ENCODE results near the gene PRPF6. TPM values are rescaled to one million over a fixed set of nuclear protein-coding genes. Genes with fewer than 3 reads are reported as not detected.
"Not testable (repeated sequence)": the region's sequence is repeated elsewhere in the genome, so short reads cannot be mapped to it uniquely, and the experiment has no call there.

Gene PRPF6
- total and polyA plus RNA-seq, 2 experiments from 2014 or later = 47.1 to 54.8 TPM

- Histone ChIP-seq H3K27ac (peak overlapping the region; percentile 76), H3K36me3 (ENCODE audit: low read depth) (no peaks in the 10 kb centered on the region), H3F3A (ENCODE audit: insufficient read depth) (no peaks in the 10 kb centered on the region), H3K9me2 (ENCODE audit: insufficient read depth) (no peaks in the 10 kb centered on the region), H3K9ac (peak overlapping the region; percentile 78), H3K4me2 (ENCODE audit: unreplicated experiment) (peak overlapping the region; percentile 78), H2AFZ (peak overlapping the region; percentile 32), H3K27me3 (replicated peaks; ENCODE audit: insufficient read depth) (no peaks in the 10 kb centered on the region), H3K4me3 (peak overlapping the region; percentile 72), H3K9me3 (ENCODE audit: low read depth) (no peaks in the 10 kb centered on the region), H4K20me1 (ENCODE audit: insufficient read depth) (no peaks in the 10 kb centered on the region), H3K4me1 (ENCODE audit: insufficient read depth) (peaks cover 22% of the 10 kb centered on the region), H3K79me2 (ENCODE audit: insufficient read depth) (peaks cover 33% of the 10 kb centered on the region)
- WGBS, 2 experiments (ENCODE audit: low coverage in 1 of 2, low lambda C conversion rate in 2 of 2, missing lambda C conversion rate in 2 of 2) = 36 to 40% methylated on average over 9 to 13 of the region's 13 CpGs
- DNase-seq = peak; percentile 52
- in situ Hi-C loops (cut with MboI) = no loop called here
- TF ChIP-seq EZH2 (IDR thresholded peaks at IDR 0.05; ENCODE audit: insufficient read depth, poor library complexity, severe bottlenecking) = no peak
- TF ChIP-seq EZH2phosphoT487 (IDR thresholded peaks at IDR 0.05; ENCODE audit: insufficient read depth, low read depth) = no peak
These were observed 23.1 kb upstream of the PRPF6 start for GRCh38 chr20:63957690-63958441.

GRCh38 chr20:63958471-63958870 is 22.5 kb upstream of the PRPF6 start:
- Histone ChIP-seq H3F3A (ENCODE audit: insufficient read depth) (no peaks in the 10 kb centered on the region), H3K36me3 (ENCODE audit: low read depth) (no peaks in the 10 kb centered on the region), H3K4me1 (ENCODE audit: insufficient read depth) (peaks cover 22% of the 10 kb centered on the region), H4K20me1 (ENCODE audit: insufficient read depth) (no peaks in the 10 kb centered on the region), H3K9me3 (ENCODE audit: low read depth) (no peaks in the 10 kb centered on the region), H2AFZ (no peak overlapping the region), H3K27me3 (replicated peaks; ENCODE audit: insufficient read depth) (no peaks in the 10 kb centered on the region), H3K79me2 (ENCODE audit: insufficient read depth) (peaks cover 27% of the 10 kb centered on the region), H3K9ac (no peak overlapping the region), H3K9me2 (ENCODE audit: insufficient read depth) (no peaks in the 10 kb centered on the region), H3K4me3 (no peak overlapping the region), H3K27ac (no peak overlapping the region), H3K4me2 (ENCODE audit: unreplicated experiment) (no peak overlapping the region)
- no peak for DNase-seq
- TF ChIP-seq EZH2 (IDR thresholded peaks at IDR 0.05; ENCODE audit: insufficient read depth, poor library complexity, severe bottlenecking) = no peak
- TF ChIP-seq EZH2phosphoT487 (IDR thresholded peaks at IDR 0.05; ENCODE audit: insufficient read depth, low read depth) = no peak
- 76 to 84% methylated on average over 4 of the region's 4 CpGs for WGBS, 2 experiments (ENCODE audit: low coverage in 1 of 2, low lambda C conversion rate in 2 of 2, missing lambda C conversion rate in 2 of 2)
- in situ Hi-C loops (cut with MboI) = no loop called here

- Histone ChIP-seq H3K36me3 (ENCODE audit: low read depth) (no peaks in the 10 kb centered on the region), H2AFZ (no peak overlapping the region), H3K9ac (no peak overlapping the region), H3K9me2 (ENCODE audit: insufficient read depth) (no peaks in the 10 kb centered on the region), H3K4me1 (ENCODE audit: insufficient read depth) (peaks cover 15% of the 10 kb centered on the region), H3K79me2 (ENCODE audit: insufficient read depth) (peaks cover 20% of the 10 kb centered on the region), H3K27me3 (replicated peaks; ENCODE audit: insufficient read depth) (no peaks in the 10 kb centered on the region), H3F3A (ENCODE audit: insufficient read depth) (no peaks in the 10 kb centered on the region), H4K20me1 (ENCODE audit: insufficient read depth) (no peaks in the 10 kb centered on the region), H3K9me3 (ENCODE audit: low read depth) (no peaks in the 10 kb centered on the region), H3K27ac (no peak overlapping the region), H3K4me2 (ENCODE audit: unreplicated experiment) (no peak overlapping the region), H3K4me3 (no peak overlapping the region)
- in situ Hi-C loops (cut with MboI) = no loop called here
- WGBS, 2 experiments (ENCODE audit: low coverage in 1 of 2, low lambda C conversion rate in 2 of 2, missing lambda C conversion rate in 2 of 2) = 81 to 87% methylated on average over 10 of the region's 10 CpGs
- no peak for DNase-seq
- no peak for TF ChIP-seq EZH2 (IDR thresholded peaks at IDR 0.05; ENCODE audit: insufficient read depth, poor library complexity, severe bottlenecking)
- TF ChIP-seq EZH2phosphoT487 (IDR thresholded peaks at IDR 0.05; ENCODE audit: insufficient read depth, low read depth) = no peak
These were observed 21.8 kb upstream of the PRPF6 start for GRCh38 chr20:63958964-63959698.

GRCh38 chr20:63959699-63960075 is 21.2 kb upstream of the PRPF6 start:
- TF ChIP-seq EZH2 (IDR thresholded peaks at IDR 0.05; ENCODE audit: insufficient read depth, poor library complexity, severe bottlenecking) = no peak
- TF ChIP-seq EZH2phosphoT487 (IDR thresholded peaks at IDR 0.05; ENCODE audit: insufficient read depth, low read depth) = no peak
- in situ Hi-C loops (cut with MboI) = no loop called here
- H3K4me1 ChIP-seq (ENCODE audit: insufficient read depth) = peaks cover 10% of the 10 kb centered on the region

GRCh38 chr20:63960654-63961621 is 20.0 kb upstream of the PRPF6 start:
- H4K20me1 ChIP-seq (ENCODE audit: insufficient read depth); H3F3A ChIP-seq (ENCODE audit: insufficient read depth); DNase-seq; H3K4me2 ChIP-seq (ENCODE audit: unreplicated experiment); in situ Hi-C loops (cut with MboI); H3K36me3 ChIP-seq (ENCODE audit: low read depth); H3K27ac ChIP-seq; H3K79me2 ChIP-seq (ENCODE audit: insufficient read depth); H3K4me3 ChIP-seq; H3K9me2 ChIP-seq (ENCODE audit: insufficient read depth); H3K4me1 ChIP-seq (ENCODE audit: insufficient read depth); H3K9ac ChIP-seq; H3K9me3 ChIP-seq (ENCODE audit: low read depth); H3K27me3 ChIP-seq (replicated peaks; ENCODE audit: insufficient read depth); H2AFZ ChIP-seq: not testable (repeated sequence)
- 81 to 83% methylated on average over 13 to 15 of the region's 15 CpGs for WGBS, 2 experiments (ENCODE audit: low coverage in 1 of 2, low lambda C conversion rate in 2 of 2, missing lambda C conversion rate in 2 of 2)

More at GRCh38 chr20:63959699-63960075, 21.2 kb upstream of the PRPF6 start:
- Histone ChIP-seq H3K9me3 (ENCODE audit: low read depth) (no peaks in the 10 kb centered on the region), H4K20me1 (ENCODE audit: insufficient read depth) (no peaks in the 10 kb centered on the region), H3K27ac (no peak overlapping the region), H3K9ac (no peak overlapping the region), H3K4me3 (no peak overlapping the region), H3K4me2 (ENCODE audit: unreplicated experiment) (no peak overlapping the region), H3K36me3 (ENCODE audit: low read depth) (no peaks in the 10 kb centered on the region), H3K79me2 (ENCODE audit: insufficient read depth) (peaks cover 14% of the 10 kb centered on the region), H2AFZ (no peak overlapping the region), H3K27me3 (replicated peaks; ENCODE audit: insufficient read depth) (no peaks in the 10 kb centered on the region), H3K9me2 (ENCODE audit: insufficient read depth) (no peaks in the 10 kb centered on the region), H3F3A (ENCODE audit: insufficient read depth) (no peaks in the 10 kb centered on the region)
- WGBS, 2 experiments (ENCODE audit: low coverage in 1 of 2, low lambda C conversion rate in 2 of 2, missing lambda C conversion rate in 2 of 2) = 93 to 97% methylated on average over 12 to 17 of the region's 17 CpGs
- no peak for DNase-seq
